PC-9 (cell line): ENCODE results near the gene MAEA. TPM values are rescaled to one million over a fixed set of nuclear protein-coding genes. Genes with fewer than 3 reads are reported as not detected.

Experiments
- BruUV-seq: library from RNA; stranded (reverse); fragments of 400-500 nt; replicated peaks from 2 replicates; lab custom pipeline; 2021; lab: Mats Ljungman, UMichigan
- CTCF ChIA-PET: fragments of 300-600 bp; sonication (Branson Sonifier 250); formaldehyde crosslinking; loops from one replicate; lab custom pipeline; 2022; ENCODE audit warnings: antibody characterized with exemption; lab: Charles Lee
- POLR2A ChIA-PET: fragments of 300-600 bp; sonication (Branson Sonifier 250); formaldehyde crosslinking; loops from one replicate; lab custom pipeline; 2022; ENCODE audit warnings: antibody characterized with exemption; ENCODE audit not compliant: unreplicated experiment; lab: Charles Lee
- DNase-seq, 2 experiments: peaks; one replicate each; pipeline versions ENCODE4 v3.0.0 to v3.0.0-alpha.2; 2015 to 2022; ENCODE audit warnings: mixed read lengths in 1 of 2
- H2AFZ ChIP-seq: fragments of 200-600 bp; sonication (generic); 2 replicates; pipeline ENCODE4 v1.8.1; 2017; ENCODE audit warnings: antibody characterized with exemption
- H3F3A ChIP-seq: fragments of 200-600 bp; sonication (generic); 2 replicates; pipeline ENCODE4 v1.8.1; 2017; ENCODE audit warnings: antibody characterized with exemption, mild to moderate bottlenecking, low read depth; ENCODE audit not compliant: insufficient read depth
- H3K27ac ChIP-seq: fragments of 200-600 bp; sonication (generic); 2 replicates; pipeline ENCODE4 v1.6.1; 2016; ENCODE audit warnings: mixed run types
- H3K27me3 ChIP-seq: fragments of 200-600 bp; sonication (generic); 2 replicates; pipeline ENCODE4 v1.6.1; 2016; ENCODE audit warnings: low read depth, mixed run types; ENCODE audit not compliant: insufficient read depth
- H3K36me3 ChIP-seq: fragments of 200-600 bp; sonication (generic); 2 replicates; pipeline ENCODE4 v1.6.1; 2016; ENCODE audit warnings: low read depth, mixed run types
- H3K4me1 ChIP-seq: fragments of 200-600 bp; sonication (generic); replicated peaks from 2 replicates; pipeline ENCODE4 v1.6.1; 2016; ENCODE audit warnings: mixed run types; ENCODE audit not compliant: insufficient read depth
- H3K4me2 ChIP-seq: fragments of 200-600 bp; sonication (generic); 2 replicates; pipeline ENCODE4 v1.6.1; 2017; ENCODE audit warnings: mixed run types
- H3K4me3 ChIP-seq: fragments of 200-600 bp; sonication (generic); 2 replicates; pipeline ENCODE4 v1.6.1; 2016; ENCODE audit warnings: mixed run types
- H3K79me2 ChIP-seq: fragments of 200-600 bp; sonication (generic); 2 replicates; pipeline ENCODE4 v1.6.1; 2017; ENCODE audit warnings: low read depth, mixed run types
- H3K9me2 ChIP-seq: fragments of 200-600 bp; sonication (generic); 2 replicates; pipeline ENCODE4 v1.8.1; 2017; ENCODE audit warnings: mild to moderate bottlenecking; ENCODE audit not compliant: insufficient read depth
- H3K9me3 ChIP-seq: fragments of 200-600 bp; sonication (generic); 2 replicates; pipeline ENCODE4 v1.8.1; 2016; ENCODE audit warnings: low read depth; ENCODE audit not compliant: insufficient read depth
- H4K20me1 ChIP-seq: fragments of 200-600 bp; sonication (generic); 2 replicates; pipeline ENCODE4 v1.8.1; 2017; ENCODE audit not compliant: insufficient read depth
- CTCF ChIP-seq: fragments of 200-600 bp; sonication (generic); conservative IDR thresholded peaks from 2 replicates; pipeline ENCODE4 v1.6.1; 2017; ENCODE audit warnings: mixed run types, antibody characterized with exemption, mild to moderate bottlenecking, moderate library complexity
- EZH2 ChIP-seq: fragments of 200-600 bp; sonication (generic); IDR thresholded peaks from 2 replicates; pipeline ENCODE4 v1.8.0; 2017; ENCODE audit warnings: antibody characterized with exemption, low read depth
- intact Hi-C: fragments of 100-400 bp; cut with micrococcal nuclease; formaldehyde crosslinking; loops from one replicate; pipeline ENCODE4 v1.10.0; 2022; ENCODE audit not compliant: unreplicated experiment
- total RNA-seq: library from RNA; stranded (reverse); gene quantifications from 2 replicates; pipeline ENCODE4 v1.2.3, GENCODE V29; 2021

MAEA gene
- total RNA-seq, 1 experiment from 2014 or later, result 79.4 TPM

- no peaks in the 10 kb centered on the region for H3K4me1 ChIP-seq
- peaks cover 87% of the 10 kb centered on the region for H3K79me2 ChIP-seq
- no TSS peak for BruUV-seq
- ChIA-PET CTCF (no interaction called here), POLR2A (no interaction called here)
- no peaks in the 10 kb centered on the region; the same call in 1 of the 2 replicates for H3K36me3 ChIP-seq
- peaks cover 79% of the 10 kb centered on the region for H4K20me1 ChIP-seq
- no peak overlapping the region for H2AFZ ChIP-seq
- TF ChIP-seq CTCF (no peak), EZH2 (no peak)
- H3K9me3 ChIP-seq, result no peaks in the 10 kb centered on the region
- DNase-seq, result no peak
- no peaks in the 10 kb centered on the region for H3K27me3 ChIP-seq
- no peak overlapping the region for H3K27ac ChIP-seq
- H3K4me3 ChIP-seq, result no peak overlapping the region
- peaks cover 6% of the 10 kb centered on the region; the same call in 1 of the 2 replicates for H3F3A ChIP-seq
- H3K4me2 ChIP-seq, result no peak overlapping the region
- no peaks in the 10 kb centered on the region for H3K9me2 ChIP-seq
- intact Hi-C loops, result no loop called here
These were observed 16.2 kb downstream of the MAEA start for GRCh38 chr4:1305781-1306455.

GRCh38 chr4:1307951-1308735 is 18.5 kb downstream of the MAEA start:
- POLR2A ChIA-PET, result no interaction called here
- TF ChIP-seq EZH2, result no peak
- peaks cover 74% of the 10 kb centered on the region for H3K79me2 ChIP-seq
- peaks cover 6% of the 10 kb centered on the region; the same call in 1 of the 2 replicates for H3F3A ChIP-seq
- peaks cover 6% of the 10 kb centered on the region; the same call in 1 of the 2 replicates for H3K36me3 ChIP-seq
- H3K9me3 ChIP-seq, result no peaks in the 10 kb centered on the region
- peaks cover 86% of the 10 kb centered on the region for H4K20me1 ChIP-seq
- H3K4me2 ChIP-seq, result no peak overlapping the region
- H3K4me3 ChIP-seq, result no peak overlapping the region
- H3K27ac ChIP-seq, result no peak overlapping the region
- CTCF ChIA-PET, result no interaction called here
- H3K4me1 ChIP-seq, result no peaks in the 10 kb centered on the region
- intact Hi-C loops, result no loop called here
- no peaks in the 10 kb centered on the region for H3K27me3 ChIP-seq
- DNase-seq, result no peak
- no peak overlapping the region for H2AFZ ChIP-seq
- H3K9me2 ChIP-seq, result no peaks in the 10 kb centered on the region
- no TSS peak for BruUV-seq

- Histone ChIP-seq H3K27ac (no peak overlapping the region), H3K4me2 (no peak overlapping the region), H4K20me1 (peaks cover 80% of the 10 kb centered on the region), H3K27me3 (no peaks in the 10 kb centered on the region), H3K4me3 (no peak overlapping the region), H3K36me3 (peaks cover 6% of the 10 kb centered on the region; the same call in 1 of the 2 replicates), H3K4me1 (no peaks in the 10 kb centered on the region), H3K9me2 (no peaks in the 10 kb centered on the region), H3F3A (peaks cover 8% of the 10 kb centered on the region; the same call in 1 of the 2 replicates), H3K9me3 (no peaks in the 10 kb centered on the region), H3K79me2 (peaks cover 67% of the 10 kb centered on the region), H2AFZ (no peak overlapping the region)
- POLR2A ChIA-PET, result no interaction called here
- BruUV-seq, result no TSS peak
- no peak for DNase-seq
- CTCF ChIA-PET, result no interaction called here
- no peak for TF ChIP-seq CTCF
- no peak for TF ChIP-seq EZH2
- intact Hi-C loops, result no loop called here
These were observed 19.7 kb downstream of the MAEA start for GRCh38 chr4:1309261-1310010.
